Neural cell (in vitro differentiated cells): ENCODE results near the gene ATP5PO. TPM values are rescaled to one million over a fixed set of nuclear protein-coding genes. Genes with fewer than 3 reads are reported as not detected.

Source experiments
- H2AFZ ChIP-seq: fragments of 200-600, 300-800 bp; sonication (generic), shearing (Covaris generic); 2 replicates; pipeline ENCODE4 v1.6.0; 2014; ENCODE audit warnings: low read depth, mild to moderate bottlenecking, antibody characterized with exemption, low read length, moderate library complexity
- H3F3A ChIP-seq: fragments of 200-600 bp; shearing (Covaris generic); 2 replicates; pipeline ENCODE4 v1.6.1; 2016; ENCODE audit warnings: mild to moderate bottlenecking, moderate library complexity, mixed read lengths, antibody characterized with exemption, low read length; ENCODE audit not compliant: insufficient read depth, poor library complexity, severe bottlenecking
- H3K27ac ChIP-seq: fragments of 200-600, 300-800 bp; sonication (generic), shearing (Covaris generic); 2 replicates; pipeline ENCODE4 v1.5.1; 2014; ENCODE audit warnings: mild to moderate bottlenecking, low read length, moderate library complexity
- H3K27me3 ChIP-seq: fragments of 300-800, 200-600 bp; sonication (generic), shearing (Covaris generic); 2 replicates; pipeline ENCODE4 v1.6.0; 2014; ENCODE audit warnings: mild to moderate bottlenecking, low read depth, low read length, moderate library complexity; ENCODE audit not compliant: insufficient read depth
- H3K36me3 ChIP-seq: fragments of 300-800, 200-600 bp; sonication (generic), shearing (Covaris generic); 2 replicates; pipeline ENCODE4 v1.5.1; 2014; ENCODE audit warnings: mild to moderate bottlenecking, antibody characterized with exemption, low read length, moderate library complexity; ENCODE audit not compliant: insufficient read depth
- H3K4me2 ChIP-seq: fragments of 300-800, 200-600 bp; sonication (generic), shearing (Covaris generic); 2 replicates; pipeline ENCODE4 v1.6.0; 2014; ENCODE audit warnings: mild to moderate bottlenecking, low read length
- H3K4me3 ChIP-seq: fragments of 300-800, 200-600 bp; sonication (generic), shearing (Covaris generic); 2 replicates; pipeline ENCODE4 v1.5.1; 2014; ENCODE audit warnings: mild to moderate bottlenecking, low read length, moderate library complexity
- H3K79me2 ChIP-seq: fragments of 200-600 bp; shearing (Covaris generic); replicated peaks from 2 replicates; pipeline ENCODE4 v1.6.0; 2014; ENCODE audit warnings: mild to moderate bottlenecking, low read length, moderate library complexity; ENCODE audit not compliant: insufficient read depth
- H3K9ac ChIP-seq: fragments of 300-800, 200-600 bp; sonication (generic), shearing (Covaris generic); 2 replicates; pipeline ENCODE4 v1.6.1; 2016; ENCODE audit warnings: mild to moderate bottlenecking, low read length, mixed read lengths
- H3K9me2 ChIP-seq: fragments of 200-600 bp; shearing (Covaris generic); 2 replicates; pipeline ENCODE4 v1.6.1; 2016; ENCODE audit warnings: mild to moderate bottlenecking, low read length, mixed read lengths; ENCODE audit not compliant: insufficient read depth
- H3K9me3 ChIP-seq: fragments of 200-600, 300-800 bp; sonication (generic), shearing (Covaris generic); 2 replicates; pipeline ENCODE4 v1.6.1; 2016; ENCODE audit warnings: mild to moderate bottlenecking, mixed run types, low read length, moderate library complexity, mixed read lengths
- H4K20me1 ChIP-seq: fragments of 200-600 bp; shearing (Covaris generic); 2 replicates; pipeline ENCODE4 v1.6.1; 2016; ENCODE audit warnings: mild to moderate bottlenecking, mixed run types; ENCODE audit not compliant: insufficient read depth
- EP300 ChIP-seq: fragments of 450-650 bp; conservative IDR thresholded peaks from 2 replicates; pipeline ENCODE4 v1.6.1; 2014; ENCODE audit warnings: antibody characterized with exemption, mild to moderate bottlenecking, moderate library complexity; ENCODE audit not compliant: poor library complexity, severe bottlenecking
- EZH2 ChIP-seq: fragments of 200-600, 300-800 bp; shearing (Covaris generic), sonication (generic); IDR thresholded peaks from 2 replicates; pipeline ENCODE4 v1.6.1; 2014; ENCODE audit warnings: antibody characterized with exemption, low read length, borderline replicate concordance, mild to moderate bottlenecking; ENCODE audit not compliant: insufficient read depth, poor library complexity, severe bottlenecking
- POLR2AphosphoS5 ChIP-seq: IDR thresholded peaks from 2 replicates; pipeline ENCODE4 v1.6.1; 2012
- RAD21 ChIP-seq: fragments of 450-650 bp; conservative IDR thresholded peaks from 2 replicates; pipeline ENCODE4 v1.6.1; 2014; ENCODE audit warnings: antibody characterized with exemption, mild to moderate bottlenecking, moderate library complexity
- SMC3 ChIP-seq: fragments of 450-650 bp; conservative IDR thresholded peaks from 2 replicates; pipeline ENCODE4 v1.6.1; 2014; ENCODE audit warnings: antibody characterized with exemption, mild to moderate bottlenecking, moderate library complexity; ENCODE audit not compliant: poor library complexity
- TAF1 ChIP-seq: IDR thresholded peaks from 2 replicates; pipeline ENCODE4 v1.6.1; 2012; ENCODE audit warnings: low read depth
- polyA plus RNA-seq: library from polyadenylated mRNA; depleted of rRNA; stranded (reverse); fragments of >200 nt; gene quantifications from 2 replicates; pipeline ENCODE4 v1.2.3, GENCODE V29; 2014
- TF ChIP-seq, protein P1 (sequence below): fragments of 450-650 bp; IDR thresholded peaks from 2 replicates; pipeline ENCODE4 v1.5.1; 2014; ENCODE audit warnings: antibody characterized with exemption, mild to moderate bottlenecking, moderate library complexity; ENCODE audit not compliant: poor library complexity, severe bottlenecking
- TF ChIP-seq, protein P2 (sequence below): IDR thresholded peaks from 2 replicates; pipeline ENCODE4 v1.6.1; 2012; ENCODE audit warnings: borderline replicate concordance

Gene ATP5PO
- polyA plus RNA-seq, 1 donor from 2014 or later = 439 TPM

DNA sequence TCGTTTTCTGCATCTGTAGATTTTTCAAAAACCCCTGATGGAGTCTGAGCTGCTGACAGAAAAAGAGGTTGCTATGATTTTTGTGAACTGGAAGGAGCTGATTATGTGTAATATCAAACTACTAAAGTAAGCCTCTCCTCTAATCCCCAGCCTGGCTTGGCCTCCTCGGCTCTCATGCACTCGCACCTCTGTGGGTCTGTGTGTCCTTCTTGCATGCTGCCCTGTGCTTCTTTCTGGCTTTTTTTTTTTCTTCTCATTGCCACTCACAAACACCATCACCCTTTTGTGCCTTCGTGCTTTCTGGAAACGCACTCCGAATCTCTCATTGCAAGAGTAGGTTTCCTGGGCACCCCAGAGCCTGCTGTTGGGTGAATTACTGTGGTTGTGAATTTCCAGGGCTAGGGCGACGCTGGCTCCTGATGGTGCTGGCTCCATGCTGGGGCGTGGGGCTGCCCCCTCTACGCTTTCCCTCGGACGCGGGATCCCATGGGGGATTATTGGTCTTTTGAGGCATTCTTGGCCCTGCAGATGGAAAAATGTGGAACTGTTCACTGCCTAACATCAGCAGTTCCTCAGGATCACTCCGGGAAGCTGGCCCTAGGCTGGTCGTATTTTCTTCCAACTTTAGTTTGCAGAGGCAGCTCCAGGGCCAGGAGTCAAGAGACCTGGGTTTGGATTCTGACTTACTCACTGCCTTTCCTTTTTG lies 56.8 kb downstream of the ATP5PO start:
- TF ChIP-seq POLR2AphosphoS5 (no peak), RAD21 (no peak), EP300 (no peak), EZH2 (no peak)
- TF ChIP-seq, protein P1, sequence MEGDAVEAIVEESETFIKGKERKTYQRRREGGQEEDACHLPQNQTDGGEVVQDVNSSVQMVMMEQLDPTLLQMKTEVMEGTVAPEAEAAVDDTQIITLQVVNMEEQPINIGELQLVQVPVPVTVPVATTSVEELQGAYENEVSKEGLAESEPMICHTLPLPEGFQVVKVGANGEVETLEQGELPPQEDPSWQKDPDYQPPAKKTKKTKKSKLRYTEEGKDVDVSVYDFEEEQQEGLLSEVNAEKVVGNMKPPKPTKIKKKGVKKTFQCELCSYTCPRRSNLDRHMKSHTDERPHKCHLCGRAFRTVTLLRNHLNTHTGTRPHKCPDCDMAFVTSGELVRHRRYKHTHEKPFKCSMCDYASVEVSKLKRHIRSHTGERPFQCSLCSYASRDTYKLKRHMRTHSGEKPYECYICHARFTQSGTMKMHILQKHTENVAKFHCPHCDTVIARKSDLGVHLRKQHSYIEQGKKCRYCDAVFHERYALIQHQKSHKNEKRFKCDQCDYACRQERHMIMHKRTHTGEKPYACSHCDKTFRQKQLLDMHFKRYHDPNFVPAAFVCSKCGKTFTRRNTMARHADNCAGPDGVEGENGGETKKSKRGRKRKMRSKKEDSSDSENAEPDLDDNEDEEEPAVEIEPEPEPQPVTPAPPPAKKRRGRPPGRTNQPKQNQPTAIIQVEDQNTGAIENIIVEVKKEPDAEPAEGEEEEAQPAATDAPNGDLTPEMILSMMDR = no peak
- TF ChIP-seq, protein P2, sequence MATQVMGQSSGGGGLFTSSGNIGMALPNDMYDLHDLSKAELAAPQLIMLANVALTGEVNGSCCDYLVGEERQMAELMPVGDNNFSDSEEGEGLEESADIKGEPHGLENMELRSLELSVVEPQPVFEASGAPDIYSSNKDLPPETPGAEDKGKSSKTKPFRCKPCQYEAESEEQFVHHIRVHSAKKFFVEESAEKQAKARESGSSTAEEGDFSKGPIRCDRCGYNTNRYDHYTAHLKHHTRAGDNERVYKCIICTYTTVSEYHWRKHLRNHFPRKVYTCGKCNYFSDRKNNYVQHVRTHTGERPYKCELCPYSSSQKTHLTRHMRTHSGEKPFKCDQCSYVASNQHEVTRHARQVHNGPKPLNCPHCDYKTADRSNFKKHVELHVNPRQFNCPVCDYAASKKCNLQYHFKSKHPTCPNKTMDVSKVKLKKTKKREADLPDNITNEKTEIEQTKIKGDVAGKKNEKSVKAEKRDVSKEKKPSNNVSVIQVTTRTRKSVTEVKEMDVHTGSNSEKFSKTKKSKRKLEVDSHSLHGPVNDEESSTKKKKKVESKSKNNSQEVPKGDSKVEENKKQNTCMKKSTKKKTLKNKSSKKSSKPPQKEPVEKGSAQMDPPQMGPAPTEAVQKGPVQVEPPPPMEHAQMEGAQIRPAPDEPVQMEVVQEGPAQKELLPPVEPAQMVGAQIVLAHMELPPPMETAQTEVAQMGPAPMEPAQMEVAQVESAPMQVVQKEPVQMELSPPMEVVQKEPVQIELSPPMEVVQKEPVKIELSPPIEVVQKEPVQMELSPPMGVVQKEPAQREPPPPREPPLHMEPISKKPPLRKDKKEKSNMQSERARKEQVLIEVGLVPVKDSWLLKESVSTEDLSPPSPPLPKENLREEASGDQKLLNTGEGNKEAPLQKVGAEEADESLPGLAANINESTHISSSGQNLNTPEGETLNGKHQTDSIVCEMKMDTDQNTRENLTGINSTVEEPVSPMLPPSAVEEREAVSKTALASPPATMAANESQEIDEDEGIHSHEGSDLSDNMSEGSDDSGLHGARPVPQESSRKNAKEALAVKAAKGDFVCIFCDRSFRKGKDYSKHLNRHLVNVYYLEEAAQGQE = no peak
- Histone ChIP-seq H3K4me3 (no peak overlapping the region), H3K36me3 (peaks cover 5% of the 10 kb centered on the region), H3K4me2 (no peak overlapping the region), H3F3A (no peaks in the 10 kb centered on the region), H3K27ac (no peak overlapping the region), H3K9ac (no peak overlapping the region), H4K20me1 (no peaks in the 10 kb centered on the region), H3K9me2 (no peaks in the 10 kb centered on the region), H3K79me2 (no peaks in the 10 kb centered on the region), H2AFZ (no peak overlapping the region), H3K9me3 (no peaks in the 10 kb centered on the region), H3K27me3 (no peaks in the 10 kb centered on the region)

- no peak overlapping the region for H3K9ac ChIP-seq
- no peaks in the 10 kb centered on the region for H3K9me3 ChIP-seq
- H3K79me2 ChIP-seq = no peaks in the 10 kb centered on the region
- H3K27ac ChIP-seq = no peak overlapping the region
- no peaks in the 10 kb centered on the region for H4K20me1 ChIP-seq
- H3K4me2 ChIP-seq = no peak overlapping the region
- H3K27me3 ChIP-seq = no peaks in the 10 kb centered on the region
- no peak overlapping the region for H3K4me3 ChIP-seq
- no peaks in the 10 kb centered on the region for H3K9me2 ChIP-seq
- H3F3A ChIP-seq = no peaks in the 10 kb centered on the region
- H2AFZ ChIP-seq = no peak overlapping the region
- H3K36me3 ChIP-seq = peaks cover 5% of the 10 kb centered on the region
- no peak for TF ChIP-seq TAF1
- no peak for TF ChIP-seq POLR2AphosphoS5
- TF ChIP-seq SMC3 = no peak
- TF ChIP-seq RAD21 = no peak
- TF ChIP-seq EP300 = no peak
- TF ChIP-seq EZH2 = no peak
Measured at GRCh38 chr21:33857846-33858666, 57.5 kb downstream of the ATP5PO start.
